OCI-LY3 (cell line): ENCODE data around the gene CTXN3.

Experiments
- CTCF ChIP-seq: fragments of 200-600, 300-600 bp; sonication (generic); IDR thresholded peaks from 2 replicates; pipeline ENCODE4 v1.5.1; 2014; ENCODE audit warnings: antibody characterized with exemption, low read length, low read depth
- EZH2phosphoT487 ChIP-seq: fragments of 200-600 bp; shearing (Covaris generic); IDR thresholded peaks from 2 replicates; pipeline ENCODE4 v1.6.1; 2018; ENCODE audit warnings: antibody characterized with exemption, mixed run types, low read depth

GRCh38 chr5:127702926-127703561, 54.2 kb downstream of the CTXN3 start, which contains the start of gene CCDC192:
- TF ChIP-seq CTCF (no peak), EZH2phosphoT487 (no peak)
